ENCODE data around the gene BARX1. TPM values are rescaled to one million over a fixed set of nuclear protein-coding genes. Genes with fewer than 3 reads are reported as not detected.

BARX1 gene
- polyA plus RNA-seq, 1 donor from 2014 or later: not detected

DNA sequence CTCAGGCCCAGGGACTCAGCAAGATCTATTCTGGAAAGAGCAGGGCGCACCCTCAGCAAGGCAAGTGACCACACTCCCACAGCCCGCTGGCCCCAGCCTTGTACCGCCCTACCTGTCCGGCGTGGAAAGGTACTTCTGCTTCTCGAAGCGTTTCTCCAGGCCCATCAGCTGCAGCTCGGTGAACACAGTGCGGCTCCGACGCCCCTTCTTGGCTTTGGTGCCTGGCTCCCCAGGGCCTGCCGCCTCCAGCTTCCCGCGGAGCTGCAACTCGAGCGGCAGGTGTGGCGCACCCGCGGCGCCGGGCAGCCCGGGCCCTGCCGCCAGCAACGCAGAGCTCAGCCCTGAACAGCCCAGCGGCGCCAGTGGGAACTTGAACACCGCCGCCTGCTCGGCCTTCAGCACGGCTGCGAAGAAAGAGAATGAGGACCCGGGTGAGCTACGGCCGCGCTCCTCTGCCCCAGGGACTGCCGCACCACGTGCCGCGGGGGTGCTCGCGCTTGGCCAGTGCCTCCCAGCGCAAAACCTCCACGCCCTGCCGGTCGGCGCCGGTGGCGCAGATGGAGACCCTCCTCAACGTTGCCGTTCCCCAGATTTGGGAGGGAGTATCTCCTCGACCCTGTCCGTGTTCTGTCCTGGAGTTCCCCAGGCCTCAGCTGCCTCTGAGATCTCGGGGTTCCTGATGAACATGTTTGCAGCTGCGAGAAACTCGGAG lies 2.2 kb downstream of the BARX1 start:
- Histone ChIP-seq H3K36me3 (ENCODE audit: insufficient read depth, low read length) (no peaks in the 10 kb centered on the region), H3K4me2 (ENCODE audit: low read length) (no peak overlapping the region), H3K27me3 (ENCODE audit: insufficient read depth, low read depth, low read length) (peaks cover 95% of the 10 kb centered on the region), H4K20me1 (ENCODE audit: insufficient read depth) (no peaks in the 10 kb centered on the region), H3F3A (ENCODE audit: insufficient read depth, low read length, poor library complexity, severe bottlenecking) (no peaks in the 10 kb centered on the region), H2AFZ (ENCODE audit: low read depth, low read length) (no peak overlapping the region), H3K27ac (ENCODE audit: low read length) (no peak overlapping the region), H3K79me2 (replicated peaks; ENCODE audit: insufficient read depth, low read length) (no peaks in the 10 kb centered on the region), H3K9me3 (ENCODE audit: low read length) (peaks cover 3% of the 10 kb centered on the region), H3K4me3 (ENCODE audit: low read length) (peak overlapping the region; percentile 37), H3K9me2 (ENCODE audit: insufficient read depth, low read length) (no peaks in the 10 kb centered on the region), H3K9ac (ENCODE audit: low read length) (no peak overlapping the region)
- TF ChIP-seq MXI1 (conservative IDR thresholded peaks at IDR 0.05; ENCODE audit: poor library complexity, severe bottlenecking) (no peak), POLR2AphosphoS5 (IDR thresholded peaks at IDR 0.05) (no peak), EP300 (conservative IDR thresholded peaks at IDR 0.05; ENCODE audit: poor library complexity, severe bottlenecking) (no peak), CTCF (IDR thresholded peaks at IDR 0.05; ENCODE audit: poor library complexity, severe bottlenecking) (peak; percentile 25), REST (IDR thresholded peaks at IDR 0.05; ENCODE audit: borderline replicate concordance) (no peak), EZH2 (IDR thresholded peaks at IDR 0.05; ENCODE audit: borderline replicate concordance, insufficient read depth, low read length, poor library complexity, severe bottlenecking) (peak; percentile 100)

DNA sequence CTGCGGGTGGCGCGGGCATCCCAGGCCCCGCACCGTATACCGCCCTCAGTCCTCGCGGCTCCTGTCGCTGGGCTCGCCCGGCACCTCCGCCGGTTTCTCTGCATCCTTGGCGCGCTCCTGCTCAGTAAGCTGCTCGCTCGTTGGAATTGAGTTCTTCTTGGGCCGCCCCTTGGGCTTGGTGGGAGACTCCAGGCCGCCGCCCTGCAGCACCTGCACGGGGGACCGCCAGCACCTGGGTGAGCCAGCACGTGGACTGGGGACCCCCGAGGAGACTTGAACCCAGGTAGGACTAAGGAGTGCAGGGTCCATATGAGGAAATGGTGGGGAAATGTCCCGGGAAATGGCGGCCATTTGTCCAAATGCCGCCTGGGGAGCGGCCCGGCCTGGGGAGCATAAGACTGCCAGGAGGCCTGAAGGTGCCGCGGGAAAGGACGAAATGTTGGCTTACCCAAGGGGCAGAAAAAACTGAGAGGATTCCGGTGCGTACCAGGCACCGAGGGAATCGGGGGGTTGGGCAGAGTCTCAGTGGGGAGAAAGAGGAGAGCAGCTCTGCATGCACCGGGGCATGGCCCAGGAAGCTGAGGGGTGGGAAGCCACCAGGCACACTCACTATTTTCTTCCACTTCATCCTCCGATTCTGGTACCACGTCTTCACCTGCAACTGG lies 2.9 kb downstream of the BARX1 start:
- no peaks in the 10 kb centered on the region for H3K79me2 ChIP-seq (replicated peaks; ENCODE audit: insufficient read depth, low read length)
- no peak overlapping the region for H3K27ac ChIP-seq (ENCODE audit: low read length)
- H4K20me1 ChIP-seq (ENCODE audit: insufficient read depth): no peaks in the 10 kb centered on the region
- H3K9me3 ChIP-seq (ENCODE audit: low read length): peaks cover 3% of the 10 kb centered on the region
- H3K9me2 ChIP-seq (ENCODE audit: insufficient read depth, low read length): no peaks in the 10 kb centered on the region
- H3F3A ChIP-seq (ENCODE audit: insufficient read depth, low read length, poor library complexity, severe bottlenecking): no peaks in the 10 kb centered on the region
- H3K9ac ChIP-seq (ENCODE audit: low read length): no peak overlapping the region
- no peaks in the 10 kb centered on the region for H3K36me3 ChIP-seq (ENCODE audit: insufficient read depth, low read length)
- H3K4me2 ChIP-seq (ENCODE audit: low read length): no peak overlapping the region
- no peak for TF ChIP-seq TAF1 (IDR thresholded peaks at IDR 0.05; ENCODE audit: low read depth)
- TF ChIP-seq SMC3 (conservative IDR thresholded peaks at IDR 0.05; ENCODE audit: poor library complexity): no peak
- no peak for TF ChIP-seq MXI1 (conservative IDR thresholded peaks at IDR 0.05; ENCODE audit: poor library complexity, severe bottlenecking)
- peaks cover 95% of the 10 kb centered on the region for H3K27me3 ChIP-seq (ENCODE audit: insufficient read depth, low read depth, low read length)
- H3K4me3 ChIP-seq (ENCODE audit: low read length): no peak overlapping the region
- no peak overlapping the region for H2AFZ ChIP-seq (ENCODE audit: low read depth, low read length)

Measured in neural cell (in vitro differentiated cells).